ENCODE results near the gene UACA. TPM values are rescaled to one million over a fixed set of nuclear protein-coding genes. Genes with fewer than 3 reads are reported as not detected.

UACA gene
- total and polyA plus RNA-seq, 7 donors = 19.1 to 51.0 (median 26.4) TPM

DNA sequence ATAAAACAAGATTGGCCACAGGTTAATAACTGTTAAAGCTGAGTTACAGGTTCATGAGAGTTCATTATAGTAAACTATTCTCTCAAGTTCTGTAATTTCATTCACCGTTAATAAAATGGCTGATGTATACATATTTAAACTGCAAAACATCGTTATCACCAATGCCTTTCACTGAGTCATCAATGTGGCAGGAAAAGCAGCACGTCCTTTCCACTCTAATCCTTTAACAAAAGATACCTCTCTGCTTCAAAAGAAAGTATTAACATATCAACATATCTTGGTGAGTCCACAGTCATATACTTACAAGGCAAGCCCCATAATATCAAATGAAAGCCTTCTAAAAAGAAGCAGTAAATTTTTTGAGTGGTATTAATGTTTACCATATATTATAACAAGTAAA is 54.5 kb downstream of the UACA start:
- TF ChIP-seq EP300 (IDR thresholded peaks at IDR 0.05) (no peak), POLR2AphosphoS5 (IDR thresholded peaks at IDR 0.05) (no peak)
- TF ChIP-seq, protein P1, sequence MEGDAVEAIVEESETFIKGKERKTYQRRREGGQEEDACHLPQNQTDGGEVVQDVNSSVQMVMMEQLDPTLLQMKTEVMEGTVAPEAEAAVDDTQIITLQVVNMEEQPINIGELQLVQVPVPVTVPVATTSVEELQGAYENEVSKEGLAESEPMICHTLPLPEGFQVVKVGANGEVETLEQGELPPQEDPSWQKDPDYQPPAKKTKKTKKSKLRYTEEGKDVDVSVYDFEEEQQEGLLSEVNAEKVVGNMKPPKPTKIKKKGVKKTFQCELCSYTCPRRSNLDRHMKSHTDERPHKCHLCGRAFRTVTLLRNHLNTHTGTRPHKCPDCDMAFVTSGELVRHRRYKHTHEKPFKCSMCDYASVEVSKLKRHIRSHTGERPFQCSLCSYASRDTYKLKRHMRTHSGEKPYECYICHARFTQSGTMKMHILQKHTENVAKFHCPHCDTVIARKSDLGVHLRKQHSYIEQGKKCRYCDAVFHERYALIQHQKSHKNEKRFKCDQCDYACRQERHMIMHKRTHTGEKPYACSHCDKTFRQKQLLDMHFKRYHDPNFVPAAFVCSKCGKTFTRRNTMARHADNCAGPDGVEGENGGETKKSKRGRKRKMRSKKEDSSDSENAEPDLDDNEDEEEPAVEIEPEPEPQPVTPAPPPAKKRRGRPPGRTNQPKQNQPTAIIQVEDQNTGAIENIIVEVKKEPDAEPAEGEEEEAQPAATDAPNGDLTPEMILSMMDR (IDR thresholded peaks at IDR 0.05) = no peak
- Histone ChIP-seq H3K27ac (no peak overlapping the region), H3K9me3 (no peaks in the 10 kb centered on the region), H3K4me1 (peaks cover 0 to 10% (median 9%) of the 10 kb centered on the region in 4 donors), H3K27me3 (no peaks in the 10 kb centered on the region), H3K4me3 (no peak overlapping the region), H3K36me3 (no peaks in the 10 kb centered on the region)
- 78 to 83% methylated on average over 3 of the region's 3 CpGs for WGBS, 2 donors
- intact Hi-C loops (cut with DNase I) = no loop called here
- DNase-seq = no peak

DNA sequence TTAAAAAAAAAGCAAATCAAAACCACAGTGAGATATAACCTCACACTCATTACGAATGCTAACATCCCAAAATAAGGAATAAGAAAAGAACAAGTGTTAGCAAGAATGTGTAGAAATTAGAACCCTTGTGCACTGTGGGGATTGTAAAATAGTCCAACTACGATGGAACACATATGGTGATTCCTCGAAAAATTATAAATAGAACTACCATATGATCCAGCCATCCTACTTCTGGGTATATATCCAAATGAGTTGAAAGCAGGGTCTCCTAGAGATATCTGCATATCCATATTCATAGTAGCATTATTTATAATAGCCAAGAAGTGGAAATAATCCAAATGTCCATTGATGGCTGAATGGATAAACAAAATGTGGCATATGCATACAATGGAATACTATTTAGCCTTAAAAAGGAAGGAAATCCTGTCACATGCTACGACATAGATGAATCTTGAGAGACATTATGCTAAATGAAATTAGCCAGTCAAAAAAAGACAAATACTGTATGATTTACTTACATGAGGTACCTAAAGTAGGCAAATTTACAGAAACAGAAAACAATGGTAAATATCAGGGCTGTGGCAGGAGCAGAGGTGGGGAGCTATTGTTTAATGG is 55.6 kb downstream of the UACA start:
- WGBS, 2 donors = 96 to 97% methylated on average over 4 of the region's 4 CpGs
- Histone ChIP-seq H3K27ac (no peak overlapping the region), H3K4me1 (peaks cover 0 to 10% (median 6%) of the 10 kb centered on the region in 4 donors), H3K27me3 (no peaks in the 10 kb centered on the region), H3K9me3 (no peaks in the 10 kb centered on the region), H3K4me3 (no peak overlapping the region), H3K36me3 (no peaks in the 10 kb centered on the region)
- TF ChIP-seq, protein P1 (IDR thresholded peaks at IDR 0.05) = no peak
- TF ChIP-seq POLR2A (IDR thresholded peaks at IDR 0.05) (no peak), POLR2AphosphoS5 (IDR thresholded peaks at IDR 0.05) (no peak), EP300 (IDR thresholded peaks at IDR 0.05) (no peak)
- no peak for DNase-seq
- intact Hi-C loops (cut with DNase I) = no loop called here

DNA sequence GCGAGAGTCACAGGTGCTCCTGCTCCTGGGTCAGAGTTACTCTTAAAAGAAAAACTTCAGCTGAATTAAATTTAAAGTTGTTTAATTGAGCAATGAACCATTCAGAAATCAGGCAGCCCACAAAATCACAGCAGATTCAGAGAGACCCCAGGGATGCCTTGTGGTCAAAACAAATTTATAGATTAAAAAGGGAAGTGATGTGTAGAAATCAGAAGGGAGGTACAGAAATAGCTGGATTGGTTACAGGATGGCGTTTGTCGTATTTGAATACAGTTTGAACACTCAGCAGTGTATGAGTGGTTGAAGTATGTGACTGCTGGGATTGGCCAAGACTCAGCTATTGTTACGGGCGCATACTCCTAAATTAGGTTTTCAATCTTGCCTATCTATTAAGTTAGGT is 58.6 kb downstream of the UACA start:
- Histone ChIP-seq H3K9me3 (no peaks in the 10 kb centered on the region), H3K4me1 (peaks cover 0 to 31% (median 24%) of the 10 kb centered on the region in 4 donors), H3K36me3 (no peaks in the 10 kb centered on the region), H3K27ac (no peak overlapping the region), H3K4me3 (no peak overlapping the region), H3K27me3 (no peaks in the 10 kb centered on the region)
- DNase-seq = no peak
- TF ChIP-seq POLR2A (IDR thresholded peaks at IDR 0.05) (no peak), EP300 (IDR thresholded peaks at IDR 0.05) (no peak), POLR2AphosphoS5 (IDR thresholded peaks at IDR 0.05) (no peak)
- TF ChIP-seq, protein P1 (IDR thresholded peaks at IDR 0.05) = no peak
- intact Hi-C loops (cut with DNase I) = no loop called here
- 85 to 91% methylated on average over 5 of the region's 5 CpGs for WGBS, 2 donors

DNA sequence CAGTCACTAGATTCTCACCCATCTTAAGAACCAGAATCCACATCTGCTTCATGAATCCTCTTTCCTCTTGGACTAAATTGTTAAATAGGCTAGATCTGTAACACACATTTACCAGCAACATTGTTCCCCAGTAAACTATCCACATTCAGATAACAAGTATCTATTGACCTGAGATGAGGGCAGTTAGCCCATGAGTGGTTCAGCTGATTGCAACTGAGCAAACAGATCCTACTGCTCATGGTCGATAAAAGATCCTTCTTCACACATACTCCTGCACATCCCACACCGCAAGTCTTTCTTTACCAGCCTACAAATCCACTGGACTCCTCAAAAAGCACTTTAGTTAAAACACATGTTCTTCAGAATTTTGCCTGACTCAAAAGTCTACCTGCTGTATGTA is 59.2 kb downstream of the UACA start:
- TF ChIP-seq, protein P1 (IDR thresholded peaks at IDR 0.05) = no peak
- TF ChIP-seq POLR2AphosphoS5 (IDR thresholded peaks at IDR 0.05) (no peak), POLR2A (IDR thresholded peaks at IDR 0.05) (no peak), EP300 (IDR thresholded peaks at IDR 0.05) (no peak)
- Histone ChIP-seq H3K27ac (peak overlapping the region in 1 of 4 donors; percentile 75), H3K27me3 (no peaks in the 10 kb centered on the region), H3K36me3 (no peaks in the 10 kb centered on the region), H3K9me3 (no peaks in the 10 kb centered on the region), H3K4me3 (no peak overlapping the region), H3K4me1 (peaks cover 0 to 37% (median 29%) of the 10 kb centered on the region in 4 donors)
- WGBS, 2 donors = 71 to 98% methylated on average over 2 of the region's 2 CpGs
- intact Hi-C loops (cut with DNase I) = no loop called here
- DNase-seq = no peak
